Activated CD4-positive, alpha-beta memory T cell treated with anti-CD3 and anti-CD28 coated beads, Interleukin-2, amount 10 ng/mL, durations not matched to agents 7 days and 5 days (primary cell): Measurements from ENCODE around the gene SCN3A. TPM values are rescaled to one million over a fixed set of nuclear protein-coding genes. Genes with fewer than 3 reads are reported as not detected.

ENCODE experiments used
- CTCF ChIA-PET: fragments of 350-600 bp; sonication (Branson Sonifier 250); formaldehyde crosslinking; loops from one replicate; lab custom pipeline; 2021; ENCODE audit warnings: antibody characterized with exemption, inconsistent platforms; lab: Charles Lee
- POLR2A ChIA-PET: fragments of 350-600 bp; sonication (Branson Sonifier 250); formaldehyde crosslinking; loops from one replicate; lab custom pipeline; 2021; ENCODE audit warnings: antibody characterized with exemption; lab: Charles Lee
- DNase-seq: peaks from one replicate; pipeline ENCODE4 v3.0.0-alpha.2; 2020
- H3K27ac Mint-ChIP-seq: one replicate; pipeline ENCODE4 v1.8.0; 2021; ENCODE audit warnings: mild to moderate bottlenecking, mixed read lengths
- H3K27me3 Mint-ChIP-seq: one replicate; pipeline ENCODE4 v1.8.0; 2021; ENCODE audit warnings: mixed read lengths
- H3K36me3 Mint-ChIP-seq: one replicate; pipeline ENCODE4 v1.8.0; 2021; ENCODE audit warnings: low read depth, mixed read lengths
- H3K4me1 Mint-ChIP-seq: one replicate; pipeline ENCODE4 v1.8.0; 2021; ENCODE audit warnings: mixed read lengths
- H3K4me3 Mint-ChIP-seq: one replicate; pipeline ENCODE4 v1.8.0; 2021; ENCODE audit warnings: mild to moderate bottlenecking, mixed read lengths
- H3K9me3 Mint-ChIP-seq: one replicate; pipeline ENCODE4 v1.8.0; 2021; ENCODE audit warnings: mixed read lengths
- total RNA-seq, 2 experiments: library from RNA; stranded (reverse); gene quantifications; one replicate each; pipeline ENCODE4 v1.2.3, GENCODE V29; 2021

Gene SCN3A
- total RNA-seq, 2 experiments from 2014 or later, result not detected

DNA sequence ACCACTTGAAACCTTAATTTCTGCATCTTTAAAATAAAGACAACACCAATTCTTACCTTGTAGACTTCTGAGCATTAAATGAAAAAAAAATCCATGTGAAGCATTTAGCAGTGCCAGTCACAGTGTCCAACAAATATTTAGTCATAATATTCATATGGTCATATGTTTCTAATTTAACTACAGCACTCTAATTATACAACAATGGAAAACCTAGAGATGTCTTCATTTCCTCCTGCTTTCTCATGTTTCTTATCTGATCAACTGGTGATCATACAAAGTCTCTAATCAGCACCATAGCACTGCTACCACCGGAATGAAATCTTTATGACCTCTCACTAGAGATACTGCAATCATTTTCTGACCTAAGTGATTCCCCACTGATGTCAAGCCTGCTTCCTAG lies 10.2 kb upstream of the SCN3A start:
- no peaks in the 10 kb centered on the region for H3K27me3 Mint-ChIP-seq

GRCh38 chr2:165208094-165208493 lies 4.2 kb upstream of the SCN3A start:
- Mint-ChIP-seq H3K4me3 (no peak overlapping the region), H3K27ac (no peak overlapping the region), H3K27me3 (no peaks in the 10 kb centered on the region), H3K36me3 (no peaks in the 10 kb centered on the region), H3K9me3 (no peaks in the 10 kb centered on the region), H3K4me1 (peaks cover 3% of the 10 kb centered on the region)
- CTCF ChIA-PET, result no interaction called here
- POLR2A ChIA-PET, result no interaction called here
- no peak for DNase-seq

More for the DNA sequence above, 10.2 kb upstream of the SCN3A start:
- DNase-seq, result no peak
- H3K9me3 Mint-ChIP-seq, result no peaks in the 10 kb centered on the region
- no peaks in the 10 kb centered on the region for H3K4me1 Mint-ChIP-seq
- H3K27ac Mint-ChIP-seq, result no peak overlapping the region
- CTCF ChIA-PET, result no interaction called here
- POLR2A ChIA-PET, result no interaction called here
- H3K36me3 Mint-ChIP-seq, result no peaks in the 10 kb centered on the region
- no peak overlapping the region for H3K4me3 Mint-ChIP-seq

DNA sequence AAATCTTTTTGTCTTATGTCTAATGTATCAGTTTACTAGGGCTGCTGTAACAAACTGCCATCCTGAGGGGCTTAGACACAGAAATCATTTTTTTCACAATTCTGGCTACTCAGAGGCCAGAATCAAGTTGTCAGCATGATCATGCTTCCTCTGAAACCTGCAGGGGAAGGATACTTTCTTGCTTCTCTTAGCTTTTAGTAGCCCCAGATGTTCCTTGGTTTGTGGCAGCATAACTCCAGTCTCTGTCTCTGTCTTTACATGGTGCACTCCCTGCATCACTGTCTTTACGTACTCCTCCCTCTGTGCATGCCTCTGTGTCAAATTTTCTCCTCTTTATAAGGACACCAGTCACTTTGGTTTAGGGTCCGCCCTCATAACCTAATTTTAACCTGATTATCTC lies 2.0 kb upstream of the SCN3A start:
- no peak for DNase-seq
- POLR2A ChIA-PET, result no interaction called here

GRCh38 chr2:165202239-165202638 lies 1.6 kb downstream of the SCN3A start:
- no peaks in the 10 kb centered on the region for H3K9me3 Mint-ChIP-seq
- no peak for DNase-seq
- no peak overlapping the region for H3K4me3 Mint-ChIP-seq
- H3K36me3 Mint-ChIP-seq, result no peaks in the 10 kb centered on the region
- peaks cover 3% of the 10 kb centered on the region for H3K4me1 Mint-ChIP-seq
- ChIA-PET CTCF (interaction anchor here (2.0 kb wide), 1 partner anchor 188 kb away, joined by 10 read pairs; no protein-coding TSS in a partner anchor), POLR2A (no interaction called here)
- H3K27ac Mint-ChIP-seq, result no peak overlapping the region
- no peaks in the 10 kb centered on the region for H3K27me3 Mint-ChIP-seq

More for the DNA sequence above, 2.0 kb upstream of the SCN3A start:
- H3K4me1 Mint-ChIP-seq, result peaks cover 3% of the 10 kb centered on the region
- H3K4me3 Mint-ChIP-seq, result no peak overlapping the region
- H3K27me3 Mint-ChIP-seq, result no peaks in the 10 kb centered on the region
- H3K27ac Mint-ChIP-seq, result no peak overlapping the region
- H3K36me3 Mint-ChIP-seq, result no peaks in the 10 kb centered on the region
- no peaks in the 10 kb centered on the region for H3K9me3 Mint-ChIP-seq
- CTCF ChIA-PET, result no interaction called here

GRCh38 chr2:165198181-165198580 lies 5.7 kb downstream of the SCN3A start:
- ChIA-PET POLR2A (no interaction called here), CTCF (no interaction called here)
- no peak overlapping the region for H3K27ac Mint-ChIP-seq

DNA sequence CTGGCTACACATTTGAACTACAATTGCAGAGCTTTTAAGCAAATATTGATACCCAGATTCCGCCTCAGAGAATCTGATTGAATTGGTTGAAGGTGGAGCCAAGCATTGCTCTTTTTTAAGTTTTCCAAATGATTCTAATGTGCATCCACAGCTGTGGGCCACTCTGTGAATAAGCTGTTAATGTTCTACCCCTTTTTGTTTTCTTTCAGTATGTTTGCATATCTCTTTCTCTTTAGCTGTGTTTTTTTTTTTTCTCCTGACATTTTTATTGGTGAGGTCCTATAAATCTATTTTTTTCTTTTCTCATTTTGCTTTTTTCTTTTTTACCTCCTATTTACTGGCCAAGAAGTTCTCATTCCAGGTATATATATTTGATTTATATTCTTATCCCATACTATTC lies 6.5 kb downstream of the SCN3A start:
- Mint-ChIP-seq H3K36me3 (no peaks in the 10 kb centered on the region), H3K4me3 (no peak overlapping the region), H3K4me1 (no peaks in the 10 kb centered on the region), H3K27ac (no peak overlapping the region), H3K9me3 (no peaks in the 10 kb centered on the region), H3K27me3 (no peaks in the 10 kb centered on the region)
- no peak for DNase-seq
- POLR2A ChIA-PET, result no interaction called here
- CTCF ChIA-PET, result no interaction called here

More at GRCh38 chr2:165198181-165198580, 5.7 kb downstream of the SCN3A start:
- H3K4me3 Mint-ChIP-seq, result no peak overlapping the region
- no peaks in the 10 kb centered on the region for H3K4me1 Mint-ChIP-seq
- no peaks in the 10 kb centered on the region for H3K27me3 Mint-ChIP-seq
- no peaks in the 10 kb centered on the region for H3K36me3 Mint-ChIP-seq
- no peak for DNase-seq
- H3K9me3 Mint-ChIP-seq, result no peaks in the 10 kb centered on the region

DNA sequence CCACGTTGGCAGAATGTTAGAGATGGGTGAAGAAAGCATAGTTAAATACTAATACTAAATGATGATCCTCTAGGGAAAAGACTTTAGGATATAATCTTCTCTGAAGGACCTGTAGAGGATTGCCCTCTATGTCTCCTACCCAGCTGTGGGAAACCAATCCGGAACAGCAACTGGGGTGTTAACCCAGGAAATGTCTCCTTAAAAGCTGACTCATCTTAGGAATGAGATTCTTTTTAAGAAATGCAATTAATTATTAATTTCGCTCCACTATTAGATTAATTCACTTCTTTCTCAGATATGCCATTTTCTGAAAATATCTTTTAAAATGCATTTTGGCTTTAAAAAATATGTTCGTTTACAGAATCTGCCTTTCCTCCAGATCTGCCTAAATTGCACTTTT lies 7.4 kb downstream of the SCN3A start:
- no peaks in the 10 kb centered on the region for H3K9me3 Mint-ChIP-seq
- H3K27ac Mint-ChIP-seq, result no peak overlapping the region
- H3K4me1 Mint-ChIP-seq, result no peaks in the 10 kb centered on the region

GRCh38 chr2:165193178-165193777 lies 10.6 kb downstream of the SCN3A start:
- Mint-ChIP-seq H3K27ac (no peak overlapping the region), H3K9me3 (no peaks in the 10 kb centered on the region), H3K4me3 (no peak overlapping the region), H3K27me3 (no peaks in the 10 kb centered on the region), H3K4me1 (no peaks in the 10 kb centered on the region), H3K36me3 (no peaks in the 10 kb centered on the region)
- ChIA-PET POLR2A (no interaction called here), CTCF (no interaction called here)
- no peak for DNase-seq

More for the DNA sequence above, 7.4 kb downstream of the SCN3A start:
- H3K27me3 Mint-ChIP-seq, result no peaks in the 10 kb centered on the region
- CTCF ChIA-PET, result no interaction called here
- no peak overlapping the region for H3K4me3 Mint-ChIP-seq
- DNase-seq, result no peak
- POLR2A ChIA-PET, result no interaction called here
- no peaks in the 10 kb centered on the region for H3K36me3 Mint-ChIP-seq

- Mint-ChIP-seq H3K4me1 (no peaks in the 10 kb centered on the region), H3K36me3 (no peaks in the 10 kb centered on the region), H3K27ac (no peak overlapping the region), H3K4me3 (no peak overlapping the region), H3K27me3 (no peaks in the 10 kb centered on the region), H3K9me3 (no peaks in the 10 kb centered on the region)
- DNase-seq, result no peak
- POLR2A ChIA-PET, result no interaction called here
- CTCF ChIA-PET, result no interaction called here
Measured at GRCh38 chr2:165192729-165193128, 11.1 kb downstream of the SCN3A start.

DNA sequence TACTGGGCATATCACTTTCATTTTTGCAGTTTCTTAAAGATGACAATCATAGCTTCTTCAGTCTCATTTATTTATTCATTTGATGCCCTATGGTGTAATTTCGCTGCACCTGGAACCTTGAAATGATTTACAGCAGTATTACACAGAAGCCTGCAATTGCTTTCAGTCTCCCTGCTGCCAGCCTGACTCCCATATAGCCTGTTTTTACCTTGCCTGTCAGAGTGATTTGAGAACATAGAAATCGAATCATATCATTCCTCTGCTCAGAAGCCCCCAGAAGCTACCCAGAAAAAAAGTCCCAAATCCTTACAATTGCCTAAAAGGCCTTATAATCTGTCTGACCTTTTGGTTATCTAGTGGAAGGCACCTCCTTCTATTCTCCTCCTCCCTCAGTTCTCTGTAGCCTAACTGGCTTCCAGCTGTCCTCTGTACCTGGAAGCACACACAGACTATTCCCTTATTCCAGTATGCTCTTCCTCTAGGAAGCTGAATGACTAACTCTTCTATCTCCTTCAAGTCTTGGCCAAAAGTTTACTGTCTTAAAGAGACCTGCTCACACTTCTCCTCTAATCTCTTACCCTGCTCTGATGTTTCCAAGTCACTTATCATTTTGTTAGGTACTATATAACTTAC lies 12.6 kb downstream of the SCN3A start:
- Mint-ChIP-seq H3K4me1 (no peaks in the 10 kb centered on the region), H3K9me3 (no peaks in the 10 kb centered on the region), H3K4me3 (no peak overlapping the region), H3K27ac (no peak overlapping the region), H3K27me3 (no peaks in the 10 kb centered on the region), H3K36me3 (no peaks in the 10 kb centered on the region)
- ChIA-PET POLR2A (no interaction called here), CTCF (no interaction called here)
- DNase-seq, result no peak

DNA sequence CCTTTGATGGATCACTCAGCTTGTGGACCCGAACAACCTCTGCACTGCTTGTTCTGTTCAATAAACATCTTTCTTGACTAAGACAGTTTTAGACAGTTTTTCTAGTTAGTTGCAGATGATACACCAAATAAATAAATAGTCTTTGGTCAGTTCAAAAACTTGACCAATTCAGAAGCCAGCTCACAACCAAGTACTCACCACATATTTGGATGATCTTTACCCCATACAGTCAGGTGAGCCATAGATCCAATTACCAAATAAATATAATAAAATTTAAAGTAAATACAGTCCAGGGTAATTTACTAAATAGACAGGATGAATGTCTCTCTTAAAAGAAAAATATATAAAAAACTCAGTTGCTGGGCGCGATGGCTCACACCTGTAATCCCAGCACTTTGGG lies 18.2 kb downstream of the SCN3A start:
- no peak overlapping the region for H3K27ac Mint-ChIP-seq
- ChIA-PET CTCF (no interaction called here), POLR2A (no interaction called here)
- H3K27me3 Mint-ChIP-seq, result no peaks in the 10 kb centered on the region
- H3K36me3 Mint-ChIP-seq, result no peaks in the 10 kb centered on the region
- no peak overlapping the region for H3K4me3 Mint-ChIP-seq
- H3K4me1 Mint-ChIP-seq, result no peaks in the 10 kb centered on the region
- DNase-seq, result no peak
- H3K9me3 Mint-ChIP-seq, result no peaks in the 10 kb centered on the region

- Mint-ChIP-seq H3K4me3 (no peak overlapping the region), H3K9me3 (peaks cover 4% of the 10 kb centered on the region), H3K4me1 (no peaks in the 10 kb centered on the region), H3K27me3 (no peaks in the 10 kb centered on the region), H3K27ac (no peak overlapping the region), H3K36me3 (no peaks in the 10 kb centered on the region)
- DNase-seq, result no peak
- ChIA-PET CTCF (interaction anchor here (1.6 kb wide), 1 partner anchor 19 kb away, joined by 3 read pairs; no protein-coding TSS in a partner anchor), POLR2A (no interaction called here)
Measured at GRCh38 chr2:165182029-165182428, 21.8 kb downstream of the SCN3A start.

GRCh38 chr2:165176780-165177179 lies 27.1 kb downstream of the SCN3A start:
- peaks cover 4% of the 10 kb centered on the region for H3K9me3 Mint-ChIP-seq
- no peaks in the 10 kb centered on the region for H3K27me3 Mint-ChIP-seq
- no peak for DNase-seq
- ChIA-PET CTCF (no interaction called here), POLR2A (no interaction called here)
- no peaks in the 10 kb centered on the region for H3K4me1 Mint-ChIP-seq
- no peak overlapping the region for H3K27ac Mint-ChIP-seq
- H3K4me3 Mint-ChIP-seq, result no peak overlapping the region
- H3K36me3 Mint-ChIP-seq, result no peaks in the 10 kb centered on the region

DNA sequence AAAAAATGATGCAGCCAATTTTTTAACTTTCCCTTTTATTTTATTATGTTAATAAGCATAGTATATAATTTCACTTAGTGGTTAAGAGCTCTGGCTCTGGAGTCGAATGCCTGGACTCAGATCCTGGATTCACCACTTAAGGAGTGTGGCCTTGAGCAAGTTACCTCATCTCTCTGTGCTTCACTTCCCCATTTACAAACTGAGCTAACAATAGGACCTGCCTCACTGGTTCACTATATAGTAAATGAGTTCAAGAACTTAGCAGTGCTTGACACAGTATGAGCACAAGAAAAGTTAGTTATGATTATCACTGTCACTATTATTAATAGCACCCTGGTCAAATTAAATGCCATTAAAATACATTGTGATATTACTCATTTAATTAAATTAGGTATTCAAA lies 30.6 kb downstream of the SCN3A start:
- H3K27me3 Mint-ChIP-seq, result no peaks in the 10 kb centered on the region

More for the DNA sequence above, 30.6 kb downstream of the SCN3A start:
- Mint-ChIP-seq H3K36me3 (no peaks in the 10 kb centered on the region), H3K9me3 (no peaks in the 10 kb centered on the region), H3K4me1 (no peaks in the 10 kb centered on the region), H3K4me3 (no peak overlapping the region), H3K27ac (no peak overlapping the region)
- ChIA-PET CTCF (interaction anchor here (0.9 kb wide), 1 partner anchor 157 kb away, joined by 3 read pairs; no protein-coding TSS in a partner anchor), POLR2A (no interaction called here)
- DNase-seq, result no peak
